Prostate gland (tissue), 2 donors: ENCODE results near the gene PIK3CD. TPM values are rescaled to one million over a fixed set of nuclear protein-coding genes. Genes with fewer than 3 reads are reported as not detected.

Experiments used
- DNase-seq: peaks from one replicate; pipeline ENCODE4 v3.0.0-alpha.2; 2019; ENCODE audit warnings: low spot score
- H3K27ac ChIP-seq, 2 donors: fragments of 200-600 bp; sonication (generic); 2 replicates each; pipeline ENCODE4 v1.5.1; 2017 to 2019
- H3K27me3 ChIP-seq: fragments of 200-600 bp; sonication (generic); replicated peaks from 2 replicates; pipeline ENCODE4 v1.5.1; 2019; ENCODE audit not compliant: insufficient read depth
- H3K36me3 ChIP-seq, 2 donors: fragments of 200-600 bp; sonication (generic); 1 replicate in 1 of 2; 2 replicates in 1 of 2; pipeline versions ENCODE4 v1.5.1 to v1.8.1; 2017 to 2019
- H3K4me1 ChIP-seq: fragments of 200-600 bp; sonication (generic); replicated peaks from 2 replicates; pipeline ENCODE4 v1.5.1; 2019
- H3K4me3 ChIP-seq, 2 donors: fragments of 200-600 bp; sonication (generic); 2 replicates each; pipeline ENCODE4 v1.5.1; 2017 to 2019
- H3K9me3 ChIP-seq: fragments of 200-600 bp; sonication (generic); 2 replicates; pipeline ENCODE4 v1.5.1; 2017
- CTCF ChIP-seq, 4 experiments: fragments of 200-600 bp in 2 of 4; fragments of 450-650 bp in 2 of 4; sonication (generic) in 2 of 4; IDR thresholded peaks; 1 replicate in 3 of 4; 2 replicates in 1 of 4; pipeline ENCODE4 v1.5.1; 2016 to 2019; ENCODE audit warnings: antibody characterized with exemption in 4 of 4, mild to moderate bottlenecking in 2 of 4, moderate library complexity in 2 of 4
- POLR2A ChIP-seq: fragments of 450-650 bp; IDR thresholded peaks from one replicate; pipeline ENCODE4 v1.6.1; 2016; ENCODE audit warnings: antibody characterized with exemption, mild to moderate bottlenecking
- POLR2AphosphoS5 ChIP-seq: sonication (generic); formaldehyde crosslinking; IDR thresholded peaks from one replicate; pipeline ENCODE4 v1.6.1; 2017; ENCODE audit warnings: antibody characterized with exemption
- WGBS: methylation state at CpG from one replicate; pipeline ENCODE4 v1.1.5; 2018; 5-methylcytosine and 5-hydroxymethylcytosine counted together
- intact Hi-C: fragments of 100-400 bp; cut with DNase I; formaldehyde crosslinking; loops from one replicate; pipeline ENCODE4 v1.14.2; 2022
- total RNA-seq, 2 donors: library from RNA; depleted of rRNA; stranded (reverse); fragments of >200 nt; gene quantifications; one replicate each; pipeline ENCODE4 v1.1.0, GENCODE V29; 2016

Gene PIK3CD
- total RNA-seq, 2 donors from 2014 or later = 5.3 to 12.9 TPM

- DNase-seq = peak; percentile 65
- Histone ChIP-seq H3K36me3 (peaks cover 0 to 10% of the 10 kb centered on the region in 2 donors), H3K27me3 (no peaks in the 10 kb centered on the region), H3K4me1 (peaks cover 6% of the 10 kb centered on the region), H3K4me3 (no peak overlapping the region), H3K9me3 (no peaks in the 10 kb centered on the region), H3K27ac (peak overlapping the region in 1 of 2 donors; percentile 30)
- WGBS = 32% methylated on average over 10 of the region's 10 CpGs
- TF ChIP-seq CTCF (IDR thresholded peaks at IDR 0.05) = no peak
- peak; percentile 52 for TF ChIP-seq POLR2AphosphoS5
- no peak for TF ChIP-seq POLR2A
- intact Hi-C loops = no loop called here
These were observed 44.6 kb upstream of the PIK3CD start for GRCh38 chr1:9606948-9607347.

DNA sequence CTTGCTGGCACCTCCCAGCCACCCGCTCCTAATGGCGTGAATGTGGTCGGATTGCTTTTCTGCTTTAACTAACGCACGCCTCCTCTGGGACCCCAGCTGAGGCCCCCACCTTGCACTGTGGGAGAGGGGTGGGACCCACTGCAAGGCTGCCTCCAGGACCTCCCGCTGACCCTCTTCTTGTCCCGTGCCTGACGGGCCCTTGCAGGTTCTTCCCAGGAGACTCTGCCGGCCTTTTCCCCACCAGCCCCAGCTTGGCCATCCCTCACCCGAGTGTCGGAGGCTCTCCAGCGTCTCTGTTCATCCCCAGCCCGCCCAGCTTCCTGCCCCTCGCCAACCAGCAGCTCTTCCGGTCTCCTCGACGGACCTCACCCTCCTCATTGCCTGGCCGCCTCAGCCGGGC, 44.2 kb upstream of the PIK3CD start:
- DNase-seq = no peak
- H3K9me3 ChIP-seq = no peaks in the 10 kb centered on the region
- peaks cover 0 to 6% of the 10 kb centered on the region in 2 donors for H3K36me3 ChIP-seq
- H3K27me3 ChIP-seq = no peaks in the 10 kb centered on the region
- no peak overlapping the region for H3K4me3 ChIP-seq
- TF ChIP-seq POLR2AphosphoS5 (no peak), POLR2A (no peak), CTCF (IDR thresholded peaks at IDR 0.05) (no peak)
- peaks cover 6% of the 10 kb centered on the region for H3K4me1 ChIP-seq
- WGBS = 62% methylated on average over 19 of the region's 19 CpGs
- H3K27ac ChIP-seq = peak overlapping the region in 1 of 2 donors; percentile 30
- intact Hi-C loops = no loop called here

- H3K36me3 ChIP-seq = no peaks in the 10 kb centered on the region
- no peak overlapping the region for H3K4me3 ChIP-seq
- no peak for DNase-seq
- WGBS = 96% methylated on average over 5 of the region's 5 CpGs
- no peak for TF ChIP-seq POLR2A
- TF ChIP-seq CTCF (IDR thresholded peaks at IDR 0.05) = no peak
- no peak for TF ChIP-seq POLR2AphosphoS5
- H3K27ac ChIP-seq = no peak overlapping the region
- intact Hi-C loops = no loop called here
- no peaks in the 10 kb centered on the region for H3K27me3 ChIP-seq
- H3K4me1 ChIP-seq = peaks cover 6% of the 10 kb centered on the region
- no peaks in the 10 kb centered on the region for H3K9me3 ChIP-seq
These were observed 41.5 kb upstream of the PIK3CD start for GRCh38 chr1:9609998-9610397.

GRCh38 chr1:9610548-9610947, 41.0 kb upstream of the PIK3CD start:
- no peaks in the 10 kb centered on the region for H3K36me3 ChIP-seq
- no peak overlapping the region for H3K27ac ChIP-seq
- intact Hi-C loops = no loop called here
- H3K27me3 ChIP-seq = no peaks in the 10 kb centered on the region
- no peak overlapping the region for H3K4me3 ChIP-seq
- H3K9me3 ChIP-seq = no peaks in the 10 kb centered on the region
- WGBS = 88% methylated on average over 25 of the region's 25 CpGs
- no peak for DNase-seq
- H3K4me1 ChIP-seq = peaks cover 6% of the 10 kb centered on the region
- no peak for TF ChIP-seq POLR2AphosphoS5
- TF ChIP-seq POLR2A = no peak
- no peak for TF ChIP-seq CTCF (IDR thresholded peaks at IDR 0.05)

DNA sequence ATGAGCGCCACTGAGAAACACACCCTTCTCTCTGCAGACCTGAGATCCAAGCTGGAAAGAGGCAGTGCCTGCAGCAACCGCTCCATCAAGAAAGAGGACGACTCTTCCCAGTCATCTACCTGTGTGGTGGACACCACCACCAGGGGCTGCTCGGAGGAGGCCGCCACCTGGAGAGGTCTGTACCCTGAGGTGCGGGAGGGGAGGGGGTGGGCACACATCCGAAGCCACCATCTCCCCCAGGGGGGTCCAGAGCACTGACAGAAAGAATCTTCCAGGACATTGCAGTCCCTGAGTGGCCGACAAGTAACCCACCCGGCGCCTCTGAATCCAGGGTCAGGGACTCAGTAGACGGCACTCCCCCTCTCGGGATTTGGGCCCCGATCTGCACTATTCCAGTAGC, 39.8 kb upstream of the PIK3CD start:
- Histone ChIP-seq H3K36me3 (no peaks in the 10 kb centered on the region), H3K27ac (no peak overlapping the region), H3K9me3 (no peaks in the 10 kb centered on the region), H3K4me1 (peaks cover 6% of the 10 kb centered on the region), H3K4me3 (no peak overlapping the region), H3K27me3 (no peaks in the 10 kb centered on the region)
- TF ChIP-seq CTCF (IDR thresholded peaks at IDR 0.05) (no peak), POLR2AphosphoS5 (no peak), POLR2A (no peak)
- DNase-seq = no peak
- 87% methylated on average over 13 of the region's 13 CpGs for WGBS
- intact Hi-C loops = no loop called here
